ENCODE data around the gene CD7. TPM values are rescaled to one million over a fixed set of nuclear protein-coding genes. Genes with fewer than 3 reads are reported as not detected.

The CD7 gene
- total RNA-seq, 1 donor from 2014 or later, result 5.2 TPM

DNA sequence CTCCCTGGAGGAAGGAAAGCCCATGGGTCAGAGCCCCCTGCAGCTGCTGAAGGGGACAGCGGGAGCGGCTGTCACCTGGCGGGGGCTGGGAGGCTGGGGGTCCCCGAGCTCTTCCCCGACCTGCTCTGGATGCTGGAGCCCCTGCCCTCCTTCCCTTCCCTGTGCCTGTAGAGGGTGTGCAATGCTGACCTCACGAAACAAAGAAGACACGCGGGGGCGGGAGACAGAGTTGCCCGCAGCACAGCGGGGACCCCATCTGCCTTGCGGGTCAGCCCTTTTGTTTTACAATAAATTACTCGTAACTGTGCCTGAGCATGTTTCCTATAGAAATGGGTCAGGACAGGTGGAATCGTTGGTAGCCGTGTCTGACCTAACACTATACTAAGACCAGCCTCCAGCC lies 9.9 kb upstream of the CD7 start:
- Histone ChIP-seq H3K36me3 (no peaks in the 10 kb centered on the region), H3K9me3 (no peaks in the 10 kb centered on the region), H3K4me3 (no peak overlapping the region), H3K27me3 (no peaks in the 10 kb centered on the region), H3K4me1 (peaks cover 25% of the 10 kb centered on the region), H3K27ac (no peak overlapping the region)
- intact Hi-C loops (cut with DNase I), result loop anchor here (10.0 kb wide), 2 partner anchors 122 to 282 kb away; no protein-coding TSS in a partner anchor
- TF ChIP-seq, protein P1, sequence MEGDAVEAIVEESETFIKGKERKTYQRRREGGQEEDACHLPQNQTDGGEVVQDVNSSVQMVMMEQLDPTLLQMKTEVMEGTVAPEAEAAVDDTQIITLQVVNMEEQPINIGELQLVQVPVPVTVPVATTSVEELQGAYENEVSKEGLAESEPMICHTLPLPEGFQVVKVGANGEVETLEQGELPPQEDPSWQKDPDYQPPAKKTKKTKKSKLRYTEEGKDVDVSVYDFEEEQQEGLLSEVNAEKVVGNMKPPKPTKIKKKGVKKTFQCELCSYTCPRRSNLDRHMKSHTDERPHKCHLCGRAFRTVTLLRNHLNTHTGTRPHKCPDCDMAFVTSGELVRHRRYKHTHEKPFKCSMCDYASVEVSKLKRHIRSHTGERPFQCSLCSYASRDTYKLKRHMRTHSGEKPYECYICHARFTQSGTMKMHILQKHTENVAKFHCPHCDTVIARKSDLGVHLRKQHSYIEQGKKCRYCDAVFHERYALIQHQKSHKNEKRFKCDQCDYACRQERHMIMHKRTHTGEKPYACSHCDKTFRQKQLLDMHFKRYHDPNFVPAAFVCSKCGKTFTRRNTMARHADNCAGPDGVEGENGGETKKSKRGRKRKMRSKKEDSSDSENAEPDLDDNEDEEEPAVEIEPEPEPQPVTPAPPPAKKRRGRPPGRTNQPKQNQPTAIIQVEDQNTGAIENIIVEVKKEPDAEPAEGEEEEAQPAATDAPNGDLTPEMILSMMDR (IDR thresholded peaks at IDR 0.05), result no peak
- no peak for TF ChIP-seq POLR2AphosphoS5 (IDR thresholded peaks at IDR 0.05; ENCODE audit: insufficient read depth in 1 of 2, low read depth in 1 of 2)
- TF ChIP-seq POLR2A (IDR thresholded peaks at IDR 0.05), result no peak
- no peak for DNase-seq (ENCODE audit: extremely low spot score in 2 of 2)

DNA sequence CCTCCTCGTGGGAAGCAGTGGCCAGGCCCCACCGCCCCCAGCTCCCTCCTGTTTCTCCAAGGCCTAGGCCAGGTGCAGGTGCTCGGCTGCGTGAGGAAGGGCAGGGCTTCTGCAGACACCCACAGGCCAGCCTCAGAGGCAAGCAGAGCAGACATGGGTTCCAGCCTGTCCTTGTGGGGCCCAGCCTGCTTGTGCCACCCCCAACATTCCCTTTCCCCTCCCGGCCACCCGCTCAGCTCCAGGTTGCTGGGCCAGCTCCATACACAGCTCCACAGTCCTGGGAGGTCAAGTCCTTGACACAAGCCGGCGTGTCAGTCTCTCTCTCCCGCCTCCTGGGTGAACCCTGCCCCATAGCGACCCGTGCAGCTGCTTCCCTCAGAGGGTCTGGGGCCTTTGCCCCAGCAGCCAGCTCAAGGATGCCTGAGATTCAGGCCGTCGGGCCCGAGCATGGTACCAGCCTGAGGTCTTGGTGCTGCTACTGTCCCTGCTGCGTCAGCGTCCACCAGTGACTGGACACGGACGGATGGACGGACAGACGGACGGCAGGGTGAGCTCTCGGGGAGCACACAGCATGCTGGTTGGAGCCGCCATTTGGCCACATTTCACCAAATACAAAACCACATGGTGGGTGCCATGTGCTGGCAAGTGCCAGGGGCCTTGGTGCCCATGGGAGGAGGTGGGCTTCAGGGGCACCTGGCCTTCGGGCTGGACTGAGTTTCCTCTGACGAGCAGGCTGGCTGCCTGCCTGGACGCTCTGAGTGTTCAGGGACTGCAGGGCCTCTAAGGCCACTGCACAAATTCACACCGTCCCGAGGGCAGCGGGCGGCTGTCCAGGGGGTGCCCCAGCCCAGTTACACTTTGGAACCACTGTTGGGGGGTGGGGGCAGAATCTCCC lies 8.1 kb upstream of the CD7 start:
- Histone ChIP-seq H3K36me3 (no peaks in the 10 kb centered on the region), H3K27me3 (no peaks in the 10 kb centered on the region), H3K4me3 (no peak overlapping the region), H3K9me3 (no peaks in the 10 kb centered on the region), H3K4me1 (peaks cover 14% of the 10 kb centered on the region), H3K27ac (no peak overlapping the region)
- TF ChIP-seq, protein P1 (IDR thresholded peaks at IDR 0.05), result no peak
- TF ChIP-seq POLR2A (IDR thresholded peaks at IDR 0.05) (no peak), POLR2AphosphoS5 (IDR thresholded peaks at IDR 0.05; ENCODE audit: insufficient read depth in 1 of 2, low read depth in 1 of 2) (no peak)
- intact Hi-C loops (cut with DNase I), result loop anchor here (10.0 kb wide), 2 partner anchors 121 to 281 kb away; no protein-coding TSS in a partner anchor
- DNase-seq (ENCODE audit: extremely low spot score in 2 of 2), result no peak

DNA sequence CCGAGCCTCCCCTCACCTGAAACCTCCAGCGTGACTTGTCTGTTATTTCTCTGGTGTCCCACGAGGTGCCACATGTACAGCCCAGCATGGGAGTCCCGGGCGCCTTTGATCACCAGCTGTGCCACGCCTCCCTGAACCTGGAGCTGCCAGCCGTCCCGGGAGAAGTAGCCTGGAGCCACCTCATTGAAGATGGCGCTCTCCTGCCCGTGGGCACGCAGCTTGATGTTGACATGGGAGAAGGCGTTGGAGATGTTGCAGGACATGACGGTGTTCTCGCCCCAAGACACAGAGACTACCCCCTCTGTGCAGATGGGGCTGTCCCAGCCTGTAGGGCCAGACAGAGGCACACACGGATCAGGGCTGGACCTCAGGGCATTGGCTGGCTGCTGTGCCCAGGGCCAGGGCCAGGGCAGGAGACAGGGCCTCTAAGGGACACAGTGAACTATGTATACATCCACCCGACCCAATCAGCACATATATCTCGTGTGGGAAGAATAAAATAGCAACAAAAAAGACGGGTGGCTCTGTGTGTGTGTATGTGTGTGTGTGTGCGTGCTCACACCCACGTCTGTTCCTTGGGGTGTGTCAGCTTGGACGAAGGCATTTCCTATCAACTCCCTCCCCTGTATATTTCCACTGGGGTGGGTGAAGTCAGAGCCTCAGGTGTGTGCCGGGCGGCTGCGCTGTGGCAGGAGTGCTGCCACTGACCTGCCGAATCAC lies 7.3 kb upstream of the CD7 start:
- Histone ChIP-seq H3K27ac (no peak overlapping the region), H3K36me3 (no peaks in the 10 kb centered on the region), H3K4me1 (peaks cover 6% of the 10 kb centered on the region), H3K9me3 (no peaks in the 10 kb centered on the region), H3K27me3 (no peaks in the 10 kb centered on the region), H3K4me3 (no peak overlapping the region)
- intact Hi-C loops (cut with DNase I), result loop anchor here (10.0 kb wide), 2 partner anchors 120 to 280 kb away; no protein-coding TSS in a partner anchor
- TF ChIP-seq, protein P1 (IDR thresholded peaks at IDR 0.05), result no peak
- TF ChIP-seq POLR2A (IDR thresholded peaks at IDR 0.05) (no peak), POLR2AphosphoS5 (IDR thresholded peaks at IDR 0.05; ENCODE audit: insufficient read depth in 1 of 2, low read depth in 1 of 2) (no peak)
- DNase-seq (ENCODE audit: extremely low spot score in 2 of 2), result no peak

DNA sequence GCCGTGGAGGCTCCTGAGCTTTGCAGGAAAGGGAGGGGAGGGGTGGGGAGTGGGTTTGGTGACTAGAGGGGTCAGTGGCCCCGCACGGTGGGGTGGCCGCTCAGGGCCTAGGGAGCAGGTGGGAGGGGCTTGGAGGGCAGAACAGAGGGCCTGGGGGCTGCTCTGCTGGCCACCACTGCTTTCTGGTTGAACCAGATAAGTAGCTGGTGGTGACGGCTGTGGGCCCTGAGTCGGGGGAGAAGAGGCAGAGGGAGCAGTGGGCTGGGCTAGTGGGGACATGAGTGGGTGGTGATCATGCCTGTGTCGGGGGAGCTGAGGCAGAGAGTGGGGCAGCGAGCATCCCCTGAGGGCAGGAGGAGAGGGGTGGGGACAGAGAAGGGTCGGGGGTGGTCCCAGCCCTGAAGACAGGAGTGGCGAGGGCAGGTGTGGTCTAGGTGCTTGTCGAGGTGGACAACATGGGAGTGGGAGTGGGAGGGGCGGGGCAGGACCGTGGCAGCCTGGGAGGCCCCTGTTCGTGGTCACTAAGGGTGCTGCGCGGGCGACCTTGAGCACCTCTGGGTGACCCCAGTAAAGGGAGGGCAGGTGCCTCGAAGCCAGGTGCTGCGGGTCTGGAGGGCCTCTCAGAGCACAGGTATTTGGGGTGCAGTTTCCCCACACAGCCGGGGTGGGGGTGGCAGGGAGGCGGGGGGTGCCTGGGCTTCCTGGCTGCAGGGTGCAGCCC lies 6.3 kb upstream of the CD7 start:
- H3K36me3 ChIP-seq, result no peaks in the 10 kb centered on the region
- intact Hi-C loops (cut with DNase I), result loop anchor here (10.0 kb wide), 2 partner anchors 119 to 279 kb away; no protein-coding TSS in a partner anchor
- peaks cover 6% of the 10 kb centered on the region for H3K4me1 ChIP-seq
- H3K27me3 ChIP-seq, result no peaks in the 10 kb centered on the region
- H3K4me3 ChIP-seq, result no peak overlapping the region
- no peak for DNase-seq (ENCODE audit: extremely low spot score in 2 of 2)
- TF ChIP-seq POLR2A (IDR thresholded peaks at IDR 0.05), result no peak
- TF ChIP-seq, protein P1 (IDR thresholded peaks at IDR 0.05), result no peak
- no peaks in the 10 kb centered on the region for H3K9me3 ChIP-seq
- no peak overlapping the region for H3K27ac ChIP-seq

All from vagina (tissue), 2 donors.